Breast epithelium (tissue), 3 donors: ENCODE measurements around the gene ADPRH.

Experiments used
- POLR2A ChIP-seq: fragments of 450-650 bp; IDR thresholded peaks from one replicate; pipeline ENCODE4 v1.6.1; 2016; ENCODE audit warnings: antibody characterized with exemption, mild to moderate bottlenecking, moderate library complexity
- POLR2AphosphoS5 ChIP-seq, 3 donors: sonication (generic); formaldehyde crosslinking; IDR thresholded peaks; one replicate each; pipeline ENCODE4 v1.6.1; 2017; ENCODE audit warnings: antibody characterized with exemption in 3 of 3
- TF ChIP-seq, protein P1 (sequence below), 3 donors: fragments of 450-650 bp; IDR thresholded peaks; one replicate each; pipeline ENCODE4 v1.5.1; 2016 to 2017; ENCODE audit warnings: antibody characterized with exemption in 3 of 3, mild to moderate bottlenecking in 3 of 3, moderate library complexity in 3 of 3

DNA sequence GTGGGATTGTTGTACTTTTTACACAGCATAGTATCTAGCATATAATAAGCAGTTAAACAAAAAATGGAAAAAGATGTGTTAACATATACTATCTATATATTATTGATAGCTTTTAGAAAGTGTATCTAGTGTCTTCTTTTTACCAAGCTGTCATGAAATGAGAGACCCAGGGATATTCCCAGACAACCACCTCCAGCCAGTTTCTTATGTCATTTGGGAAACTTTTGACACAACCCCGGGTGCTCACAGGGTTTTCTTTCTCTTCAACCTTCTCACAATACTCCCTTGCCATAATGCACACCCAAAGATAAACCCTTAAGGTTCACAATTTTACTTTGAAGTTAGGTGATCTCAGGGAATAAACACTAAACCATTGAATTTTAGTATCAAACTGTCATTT is 13.6 kb downstream of the ADPRH start:
- no peak for TF ChIP-seq POLR2AphosphoS5 (IDR thresholded peaks at IDR 0.05)
- TF ChIP-seq, protein P1, sequence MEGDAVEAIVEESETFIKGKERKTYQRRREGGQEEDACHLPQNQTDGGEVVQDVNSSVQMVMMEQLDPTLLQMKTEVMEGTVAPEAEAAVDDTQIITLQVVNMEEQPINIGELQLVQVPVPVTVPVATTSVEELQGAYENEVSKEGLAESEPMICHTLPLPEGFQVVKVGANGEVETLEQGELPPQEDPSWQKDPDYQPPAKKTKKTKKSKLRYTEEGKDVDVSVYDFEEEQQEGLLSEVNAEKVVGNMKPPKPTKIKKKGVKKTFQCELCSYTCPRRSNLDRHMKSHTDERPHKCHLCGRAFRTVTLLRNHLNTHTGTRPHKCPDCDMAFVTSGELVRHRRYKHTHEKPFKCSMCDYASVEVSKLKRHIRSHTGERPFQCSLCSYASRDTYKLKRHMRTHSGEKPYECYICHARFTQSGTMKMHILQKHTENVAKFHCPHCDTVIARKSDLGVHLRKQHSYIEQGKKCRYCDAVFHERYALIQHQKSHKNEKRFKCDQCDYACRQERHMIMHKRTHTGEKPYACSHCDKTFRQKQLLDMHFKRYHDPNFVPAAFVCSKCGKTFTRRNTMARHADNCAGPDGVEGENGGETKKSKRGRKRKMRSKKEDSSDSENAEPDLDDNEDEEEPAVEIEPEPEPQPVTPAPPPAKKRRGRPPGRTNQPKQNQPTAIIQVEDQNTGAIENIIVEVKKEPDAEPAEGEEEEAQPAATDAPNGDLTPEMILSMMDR (IDR thresholded peaks at IDR 0.05), result no peak
- TF ChIP-seq POLR2A, result no peak
